Measurements from ENCODE around the gene EXOG. TPM values are rescaled to one million over a fixed set of nuclear protein-coding genes. Genes with fewer than 3 reads are reported as not detected.

The EXOG gene
- total and polyA plus RNA-seq, 2 donors (not counting 1 experiment from before 2014, with no cell fraction given): 14.2 to 16.4 TPM

Other genes with a start within 250 kb of the EXOG start
- 0.26 and 0.33 TPM in 2 replicates for gene SLC22A13, start 230.5 kb upstream of the EXOG start, total RNA-seq
- 0.05 and 0.06 TPM in 2 replicates for gene SLC22A13, start 230.5 kb upstream of the EXOG start, polyA plus RNA-seq
- under 0.01 and 0.17 TPM in 2 replicates for gene SLC22A14, start 214.0 kb upstream of the EXOG start, total RNA-seq
- gene SLC22A14, start 214.0 kb upstream of the EXOG start, polyA plus RNA-seq: 0.05 TPM in 1 of 2 replicates, not detected in the other
- 4.6 and 5.1 TPM in 2 replicates for gene XYLB, start 149.6 kb upstream of the EXOG start, total RNA-seq
- 2.2 and 4.2 TPM in 2 replicates for gene XYLB, start 149.6 kb upstream of the EXOG start, polyA plus RNA-seq
- gene ACVR2B, start 42.5 kb upstream of the EXOG start, total RNA-seq: 2.3 and 2.6 TPM in 2 replicates
- 0.60 and 0.62 TPM in 2 replicates for gene ACVR2B, start 42.5 kb upstream of the EXOG start, polyA plus RNA-seq
- 0.50 and 0.77 TPM in 2 replicates for gene SCN5A, start 153.3 kb downstream of the EXOG start, total RNA-seq
- gene SCN5A, start 153.3 kb downstream of the EXOG start, polyA plus RNA-seq: 0.27 and 0.61 TPM in 2 replicates

All from fibroblast of lung (primary cell).